Fibroblast of upper back skin (primary cell): ENCODE measurements around the gene NINJ1.

Source experiments
- DNase-seq: peaks from one replicate; pipeline ENCODE4 v3.0.0-alpha.2; 2013

The NINJ1 gene

DNA sequence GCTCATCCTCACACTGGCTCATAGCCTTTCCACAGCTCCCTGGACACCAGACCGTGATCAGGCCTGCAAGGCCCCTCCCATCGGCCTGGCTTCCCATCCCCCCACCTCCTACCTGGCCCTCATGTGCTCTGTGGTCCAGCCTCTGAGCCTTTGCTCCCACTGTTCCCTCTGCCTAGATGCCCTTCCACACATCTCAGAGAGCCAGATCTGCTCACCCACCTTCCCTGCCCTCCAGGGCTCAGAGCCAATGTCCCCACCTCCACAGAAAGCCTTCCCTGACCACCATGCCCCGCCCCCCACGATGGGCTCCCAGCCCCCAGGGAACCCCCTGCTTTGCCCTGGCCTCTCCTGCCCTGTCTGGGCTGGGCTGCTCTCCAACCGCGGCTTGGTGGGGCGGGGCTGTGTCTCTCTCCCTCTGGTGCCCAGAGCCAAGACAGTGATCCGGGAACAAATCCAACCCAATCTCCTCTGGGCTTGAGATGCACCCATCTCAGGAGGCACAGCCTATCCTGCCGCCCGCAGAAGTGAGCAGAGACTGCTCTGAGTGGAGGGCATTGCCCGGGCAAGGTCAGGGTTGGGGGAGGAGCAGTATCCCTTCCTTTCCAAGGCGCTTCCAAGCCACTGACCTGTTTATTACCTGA is 1.6 kb downstream of the NINJ1 start:
- no peak for DNase-seq

GRCh38 chr9:93131599-93132286 is 2.3 kb downstream of the NINJ1 start:
- no peak for DNase-seq

GRCh38 chr9:93130861-93131481 is 3.1 kb downstream of the NINJ1 start:
- no peak for DNase-seq

GRCh38 chr9:93129691-93130500 is 4.2 kb downstream of the NINJ1 start:
- DNase-seq = no peak

DNA sequence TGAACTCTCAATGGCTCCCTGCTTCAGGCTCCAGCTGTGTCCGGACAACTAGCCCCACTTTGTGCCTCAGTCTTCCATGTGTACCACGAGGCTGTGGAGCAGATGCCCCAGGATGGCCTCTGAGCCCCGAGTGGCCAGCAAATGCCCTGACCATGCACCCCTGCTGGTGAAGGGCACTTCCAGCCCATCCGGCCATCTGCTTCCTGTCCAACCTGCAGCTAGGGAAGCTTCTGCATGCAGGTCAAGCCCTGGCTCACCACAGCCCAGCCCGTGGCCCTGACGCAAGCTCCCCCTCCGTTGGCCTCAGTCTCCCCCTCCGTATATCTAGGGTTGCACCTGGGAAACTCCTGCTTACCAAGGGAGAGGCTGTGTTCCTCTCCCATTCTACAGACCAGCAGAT is 4.8 kb downstream of the NINJ1 start:
- no peak for DNase-seq

GRCh38 chr9:93128715-93129224 is 5.3 kb downstream of the NINJ1 start:
- no peak for DNase-seq

GRCh38 chr9:93128011-93128714 is 5.9 kb downstream of the NINJ1 start:
- no peak for DNase-seq

- DNase-seq = no peak
These were observed 6.6 kb downstream of the NINJ1 start for GRCh38 chr9:93127395-93127911.

- DNase-seq = no peak
These were observed 7.2 kb downstream of the NINJ1 start for GRCh38 chr9:93126825-93127368.

DNA sequence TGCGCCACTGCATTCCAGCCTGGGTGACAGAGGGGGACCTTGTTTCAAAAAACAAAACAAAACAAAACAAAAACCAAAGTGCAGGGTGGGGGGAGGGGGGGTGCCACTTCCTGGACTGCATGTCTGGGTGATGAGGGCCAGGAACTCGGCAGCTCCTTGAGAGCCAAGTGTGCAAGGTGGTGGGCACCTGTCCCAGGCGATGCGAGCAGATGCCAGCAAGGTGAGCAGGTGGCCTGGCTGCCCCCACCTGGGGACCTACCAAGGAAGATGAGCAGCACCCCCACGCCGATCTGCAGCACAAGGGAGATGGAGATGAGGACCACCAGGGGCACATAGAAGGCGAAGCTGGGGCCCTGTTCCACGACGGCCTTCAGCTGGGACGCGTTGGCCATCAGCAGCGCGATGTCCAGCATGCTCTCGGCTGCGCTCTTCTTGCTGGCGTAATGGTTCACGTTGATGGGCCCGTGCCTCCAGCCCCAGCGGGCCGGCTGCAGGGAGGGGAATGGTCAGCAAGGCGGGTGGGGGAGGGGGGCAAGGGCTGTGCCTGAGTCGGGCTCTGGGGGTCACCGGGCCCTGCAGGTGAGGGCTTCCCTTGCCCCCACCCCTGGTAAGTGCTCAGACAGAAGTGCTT is 7.8 kb downstream of the NINJ1 start:
- no peak for DNase-seq

- DNase-seq = no peak
These were observed 8.6 kb downstream of the NINJ1 start for GRCh38 chr9:93125331-93125894.

- DNase-seq = no peak
These were observed 9.3 kb downstream of the NINJ1 start for GRCh38 chr9:93124793-93125192.

DNA sequence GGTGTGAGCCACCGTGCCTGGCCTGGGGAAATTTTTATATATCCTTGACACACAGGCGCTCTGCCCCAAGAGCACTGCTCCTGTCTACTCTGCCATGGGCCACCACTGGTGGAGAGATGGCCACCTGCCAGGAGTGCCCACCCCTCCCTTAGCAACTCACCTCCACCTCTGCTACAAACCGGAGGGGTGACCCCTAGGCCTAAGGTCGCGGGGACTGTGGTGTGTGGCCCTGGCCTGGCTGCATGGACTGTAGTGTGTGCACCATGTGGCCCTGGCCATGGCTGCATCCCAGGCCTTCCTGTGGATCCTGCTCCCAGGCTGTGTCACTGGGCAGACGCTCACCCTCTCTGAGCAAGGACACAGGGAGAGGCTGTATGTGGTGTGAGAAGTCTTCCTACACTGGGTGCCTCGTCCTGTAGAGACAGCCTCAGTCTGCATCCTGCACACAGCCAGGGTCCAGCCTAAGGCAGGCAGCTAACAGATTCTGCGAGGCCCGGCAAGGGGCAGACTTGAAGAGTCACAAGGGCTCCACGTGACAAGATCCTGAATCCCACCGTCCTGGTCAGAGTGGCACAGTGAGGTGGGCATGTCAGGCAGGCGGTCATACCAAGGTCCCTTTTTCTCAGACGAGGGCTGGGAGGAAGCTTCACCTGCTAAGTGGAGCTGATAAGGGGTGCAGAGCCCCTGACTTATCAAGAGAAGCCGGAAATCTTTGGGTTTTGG is 10.3 kb downstream of the NINJ1 start:
- no peak for DNase-seq

DNA sequence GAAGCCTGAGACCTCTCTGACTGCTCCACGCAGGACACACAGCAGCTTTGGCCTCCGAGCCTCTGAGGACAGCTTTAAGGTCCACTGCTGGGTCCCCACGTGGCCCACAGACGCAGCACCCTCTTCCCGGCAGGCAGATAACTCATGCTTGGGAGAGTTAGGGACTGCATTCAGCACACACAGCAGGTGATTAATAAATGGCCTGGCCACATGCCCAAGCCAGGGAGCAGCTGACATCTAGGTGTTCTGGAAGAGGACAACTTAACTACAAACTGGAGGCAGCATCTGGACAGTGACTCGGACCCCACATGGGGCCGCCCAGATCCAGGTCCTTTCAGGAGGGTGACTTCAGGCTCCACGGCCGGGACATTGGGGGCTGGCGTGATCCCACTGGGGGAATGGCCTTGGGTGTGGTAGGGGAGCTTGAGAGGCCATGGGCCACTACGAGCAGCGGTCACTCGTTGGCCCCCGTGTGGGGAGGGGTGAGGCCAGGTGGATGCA is 11.3 kb downstream of the NINJ1 start:
- no peak for DNase-seq

GRCh38 chr9:93121316-93122241 is 12.5 kb downstream of the NINJ1 start:
- no peak for DNase-seq

- no peak for DNase-seq
These were observed 13.2 kb downstream of the NINJ1 start for GRCh38 chr9:93120846-93121315.

GRCh38 chr9:93119953-93120845 is 13.9 kb downstream of the NINJ1 start:
- DNase-seq = peak; percentile 82

- no peak for DNase-seq
These were observed 14.4 kb downstream of the NINJ1 start for GRCh38 chr9:93119703-93119952.
